SK-N-SH treated with all-trans-retinoic acid at 6 μM for 48 hours (cell line): ENCODE results near the gene SLC22A3.
"Not testable (repeated sequence)": the region's sequence is repeated elsewhere in the genome, so short reads cannot be mapped to it uniquely, and the experiment has no call there.

Source experiments
- ATAC-seq: fragments of 200-7000 bp; cut with Tn5 transposase; 3 replicates; pipeline ENCODE4 v1.9.1; 2020; ENCODE audit warnings: mild to moderate bottlenecking, moderate library complexity
- ARNTL ChIP-seq: fragments of 450-650 bp; formaldehyde crosslinking; IDR thresholded peaks from 2 replicates; pipeline ENCODE4 v1.5.0; 2020; ENCODE audit warnings: low read depth, mild to moderate bottlenecking, moderate library complexity, borderline replicate concordance
- BACH2 ChIP-seq: fragments of 250-450 bp; sonication (Bioruptor Pico); IDR thresholded peaks from 2 replicates; pipeline ENCODE4 v1.9.0; 2021; ENCODE audit warnings: mild to moderate bottlenecking, borderline replicate concordance
- CSRNP3 ChIP-seq: fragments of 250-450 bp; sonication (Bioruptor Pico); IDR thresholded peaks from 2 replicates; pipeline ENCODE4 v1.5.1; 2021; ENCODE audit warnings: mild to moderate bottlenecking, moderate library complexity
- ESRRG ChIP-seq: fragments of 250-450 bp; sonication (Bioruptor Pico); IDR thresholded peaks from 2 replicates; pipeline ENCODE4 v1.6.1; 2021; ENCODE audit warnings: mild to moderate bottlenecking
- GLIS3 ChIP-seq: fragments of 250-450 bp; sonication (Bioruptor Pico); IDR thresholded peaks from 2 replicates; pipeline ENCODE4 v1.5.0; 2020; ENCODE audit warnings: mild to moderate bottlenecking, moderate library complexity
- ISL1 ChIP-seq: fragments of 250-450 bp; sonication (Bioruptor Pico); IDR thresholded peaks from 2 replicates; pipeline ENCODE4 v2.1.2; 2022; ENCODE audit warnings: mild to moderate bottlenecking, moderate library complexity
- PATZ1 ChIP-seq: fragments of 250-450 bp; sonication (Bioruptor Pico); IDR thresholded peaks from 2 replicates; pipeline ENCODE4 v1.8.0; 2020; ENCODE audit warnings: mild to moderate bottlenecking, moderate library complexity, borderline replicate concordance
- POU6F1 ChIP-seq: fragments of 250-450 bp; sonication (Bioruptor Pico); IDR thresholded peaks from 2 replicates; pipeline ENCODE4 v1.8.0; 2021; ENCODE audit warnings: low read depth, mild to moderate bottlenecking, moderate library complexity, borderline replicate concordance
- PPARA ChIP-seq: fragments of 250-450 bp; sonication (Bioruptor Pico); IDR thresholded peaks from 2 replicates; pipeline ENCODE4 v1.5.0; 2020; ENCODE audit warnings: mild to moderate bottlenecking, borderline replicate concordance
- RARB ChIP-seq: fragments of 250-450 bp; sonication (Bioruptor Pico); IDR thresholded peaks from 2 replicates; pipeline ENCODE4 v1.8.0; 2021; ENCODE audit warnings: mild to moderate bottlenecking, moderate library complexity
- SNAI2 ChIP-seq: fragments of 250-450 bp; sonication (Bioruptor Pico); IDR thresholded peaks from 2 replicates; pipeline ENCODE4 v1.5.0; 2020; ENCODE audit warnings: mild to moderate bottlenecking, moderate library complexity
- TCF4 ChIP-seq: fragments of 250-450 bp; sonication (Bioruptor Pico); IDR thresholded peaks from 2 replicates; pipeline ENCODE4 v1.8.0; 2021; ENCODE audit warnings: mild to moderate bottlenecking, moderate library complexity, borderline replicate concordance
- TSHZ2 ChIP-seq: fragments of 250-450 bp; sonication (Bioruptor Pico); IDR thresholded peaks from 2 replicates; pipeline ENCODE4 v1.5.0; 2020; ENCODE audit warnings: mild to moderate bottlenecking, moderate library complexity
- ZC3H10 ChIP-seq: fragments of 250-450 bp; sonication (Bioruptor Pico); IDR thresholded peaks from 2 replicates; pipeline ENCODE4 v1.5.1; 2021; ENCODE audit warnings: mild to moderate bottlenecking, moderate library complexity
- ZFP3 ChIP-seq: fragments of 250-450 bp; sonication (Bioruptor Pico); IDR thresholded peaks from 2 replicates; pipeline ENCODE4 v1.5.0; 2020; ENCODE audit warnings: mild to moderate bottlenecking, moderate library complexity
- ZFP30 ChIP-seq: fragments of 450-650 bp; formaldehyde crosslinking; IDR thresholded peaks from 2 replicates; pipeline ENCODE4 v1.5.0; 2022; ENCODE audit warnings: mild to moderate bottlenecking, moderate library complexity
- ZNF565 ChIP-seq: fragments of 450-650 bp; formaldehyde crosslinking; conservative IDR thresholded peaks from 2 replicates; pipeline ENCODE4 v1.5.0; 2020; ENCODE audit warnings: low read depth, mild to moderate bottlenecking, moderate library complexity
- ZNF70 ChIP-seq: fragments of 450-650 bp; formaldehyde crosslinking; IDR thresholded peaks from 2 replicates; pipeline ENCODE4 v1.5.0; 2020; ENCODE audit warnings: mild to moderate bottlenecking, moderate library complexity
- ZNF8 ChIP-seq: fragments of 450-650 bp; formaldehyde crosslinking; IDR thresholded peaks from 2 replicates; pipeline ENCODE4 v1.5.0; 2020; ENCODE audit warnings: mild to moderate bottlenecking, moderate library complexity

The SLC22A3 gene

GRCh38 chr6:160469153-160469552, 121.0 kb downstream of the SLC22A3 start (continued):
- no peak for TF ChIP-seq TSHZ2 (CRISPR knock-in tag)
- TF ChIP-seq ESRRG (CRISPR knock-in tag): no peak
- TF ChIP-seq PPARA (CRISPR knock-in tag): no peak
- no peak for TF ChIP-seq SNAI2 (CRISPR knock-in tag)
- no peak for TF ChIP-seq PATZ1
- TF ChIP-seq ARNTL: no peak
- no peak for TF ChIP-seq ZFP3 (CRISPR knock-in tag)

- ATAC-seq: not testable (repeated sequence)
Observed at GRCh38 chr6:160476056-160476455, 127.9 kb downstream of the SLC22A3 start.

GRCh38 chr6:160477072-160477471, 128.9 kb downstream of the SLC22A3 start:
- ATAC-seq: not testable (repeated sequence)

- TF ChIP-seq GLIS3 (CRISPR knock-in tag) (no peak), POU6F1 (CRISPR knock-in tag) (no peak), PPARA (CRISPR knock-in tag) (no peak), TCF4 (no peak), RARB (CRISPR knock-in tag) (no peak), ESRRG (CRISPR knock-in tag) (no peak), CSRNP3 (no peak), ISL1 (CRISPR knock-in tag) (no peak), TSHZ2 (CRISPR knock-in tag) (no peak), ZNF565 (CRISPR knock-in tag) (no peak), ZC3H10 (CRISPR knock-in tag) (no peak), ZFP30 (CRISPR knock-in tag) (no peak), ZNF70 (no peak), PATZ1 (no peak), BACH2 (CRISPR knock-in tag) (no peak), ZNF8 (CRISPR knock-in tag) (no peak)
- no peak for ATAC-seq
Observed at GRCh38 chr6:160477901-160478300, 129.7 kb downstream of the SLC22A3 start.
